AG08395 (cell line): ENCODE results near the gene SPAG7.
A peak's percentile ranks its signal among the peaks of the same experiment; 100 is the strongest.

Experiments
- DNase-seq: peaks from one replicate; pipeline ENCODE4 v3.0.0; 2012; ENCODE audit warnings: mixed read lengths, low spot score

The SPAG7 gene

GRCh38 chr17:4967539-4968485 is at the start of gene SPAG7:
Gene SPAG7, minus strand, starts transcription at chr17:4967817. Its CDS starts 13 bp downstream, at chr17:4967804.
- peak; percentile 96 for DNase-seq

- no peak for DNase-seq
Observed at GRCh38 chr17:5014357-5014756, 46.7 kb upstream of the SPAG7 start.

- peak; percentile 52 for DNase-seq
Observed at GRCh38 chr17:5011928-5012327, 44.3 kb upstream of the SPAG7 start.

GRCh38 chr17:5003214-5003867 is 35.7 kb upstream of the SPAG7 start:
- DNase-seq = no peak

GRCh38 chr17:5002121-5002788 is 34.6 kb upstream of the SPAG7 start:
- no peak for DNase-seq

GRCh38 chr17:5000237-5000639 is 32.6 kb upstream of the SPAG7 start:
- DNase-seq = peak; percentile 51

- DNase-seq = no peak
Observed at GRCh38 chr17:4999430-5000093, 31.9 kb upstream of the SPAG7 start.

GRCh38 chr17:4998732-4999429 is 31.3 kb upstream of the SPAG7 start:
- peak; percentile 27 for DNase-seq

GRCh38 chr17:4998027-4998731 is 30.6 kb upstream of the SPAG7 start:
- no peak for DNase-seq

GRCh38 chr17:4997302-4998026 is 29.8 kb upstream of the SPAG7 start, which contains the start of the genes INCA1 and KIF1C:
Gene INCA1, minus strand, starts transcription at chr17:4997522. Its CDS starts 3,085 bp downstream, at chr17:4994437.
Gene KIF1C, plus strand, starts transcription at chr17:4997950. Its CDS starts 2,297 bp downstream, at chr17:5000247.
- DNase-seq = peak; percentile 98

GRCh38 chr17:4994081-4994595 is 26.5 kb upstream of the SPAG7 start:
- no peak for DNase-seq

- no peak for DNase-seq
Observed at GRCh38 chr17:4987767-4988567, 20.4 kb upstream of the SPAG7 start.

- DNase-seq = peak; percentile 86
Observed at GRCh38 chr17:4986951-4987766, 19.5 kb upstream of the SPAG7 start, which contains the start of gene CAMTA2. Gene CAMTA2, minus strand, starts transcription at chr17:4987675. Its CDS starts 1,453 bp downstream, at chr17:4986222.

GRCh38 chr17:4986403-4986802 is 18.8 kb upstream of the SPAG7 start:
- DNase-seq = no peak

GRCh38 chr17:4982305-4982704 is 14.7 kb upstream of the SPAG7 start:
- DNase-seq = no peak

- DNase-seq = peak; percentile 61
Observed at GRCh38 chr17:4980644-4981216, 13.1 kb upstream of the SPAG7 start.

GRCh38 chr17:4978726-4979125 is 11.1 kb upstream of the SPAG7 start:
- DNase-seq = no peak
